MM.1S (cell line): ENCODE data around the gene AGPAT3.

Experiments used
- CTCF ChIP-seq: fragments of 300-600 bp; sonication (generic); IDR thresholded peaks from 2 replicates; pipeline ENCODE4 v1.5.1; 2016; ENCODE audit warnings: antibody characterized with exemption, low read length, mixed read lengths
- EZH2 ChIP-seq: fragments of 300-600 bp; sonication (generic); optimal IDR thresholded peaks from 2 replicates; pipeline ENCODE3; 2017; ENCODE audit warnings: low read depth, mild to moderate bottlenecking, antibody characterized with exemption, low read length, mixed read lengths
- EZH2phosphoT487 ChIP-seq: fragments of 300-600 bp; sonication (generic); IDR thresholded peaks from 2 replicates; pipeline ENCODE4 v1.6.1; 2018; ENCODE audit warnings: antibody characterized with exemption, low read length

GRCh38 chr21:43954896-43955295 is 89.9 kb downstream of the AGPAT3 start:
- no peak for TF ChIP-seq CTCF
- TF ChIP-seq EZH2, result no peak
- TF ChIP-seq EZH2phosphoT487, result no peak
